Ascending aorta (tissue), 2 donors: ENCODE results near the gene CFAP47. TPM values are rescaled to one million over a fixed set of nuclear protein-coding genes. Genes with fewer than 3 reads are reported as not detected.

Experiments
- DNase-seq, 2 donors: peaks; one replicate each; pipeline ENCODE4 v3.0.0-alpha.2; 2019; ENCODE audit warnings: low spot score in 2 of 2
- H3K27ac ChIP-seq, 2 donors: fragments of 200-600 bp; sonication (generic); one replicate each; pipeline ENCODE4 v1.5.1; 2016 to 2017; ENCODE audit warnings: mild to moderate bottlenecking in 1 of 2
- H3K27me3 ChIP-seq: fragments of 200-600 bp; sonication (generic); one replicate; pipeline ENCODE4 v1.5.1; 2017
- H3K36me3 ChIP-seq, 2 donors: fragments of 200-600 bp; sonication (generic); one replicate each; pipeline ENCODE4 v1.5.1; 2016
- H3K4me1 ChIP-seq, 2 donors: fragments of 200-600 bp; sonication (generic); one replicate each; pipeline ENCODE4 v1.5.1; 2016 to 2017; ENCODE audit warnings: mild to moderate bottlenecking in 1 of 2
- H3K4me3 ChIP-seq, 2 donors: fragments of 200-600 bp; sonication (generic); one replicate each; pipeline ENCODE4 v1.5.1; 2016 to 2017; ENCODE audit warnings: mild to moderate bottlenecking in 1 of 2
- H3K9me3 ChIP-seq, 2 donors: fragments of 200-600 bp; sonication (generic); one replicate each; pipeline ENCODE4 v1.5.1; 2016
- CTCF ChIP-seq, 3 experiments: fragments of 200-600 bp in 2 of 3; fragments of 450-650 bp in 1 of 3; sonication (generic) in 2 of 3; IDR thresholded peaks; one replicate each; pipeline ENCODE4 v1.5.1; 2016 to 2019; ENCODE audit warnings: antibody characterized with exemption in 3 of 3, mild to moderate bottlenecking in 1 of 3, moderate library complexity in 1 of 3
- intact Hi-C: fragments of 100-400 bp; cut with DNase I; formaldehyde crosslinking; loops from one replicate; pipeline ENCODE4 v1.15.1; 2023
- total RNA-seq: library from RNA; depleted of rRNA; stranded (reverse); fragments of >200 nt; gene quantifications from one replicate; pipeline ENCODE4 v1.1.0, GENCODE V29; 2016

Gene CFAP47
- total RNA-seq, 1 donor from 2014 or later, result not detected

GRCh38 chrX:36401774-36402173, 482.2 kb downstream of the CFAP47 start:
- Histone ChIP-seq H3K4me1 (no peaks in the 10 kb centered on the region), H3K36me3 (no peaks in the 10 kb centered on the region), H3K27me3 (no peaks in the 10 kb centered on the region), H3K27ac (no peak overlapping the region), H3K9me3 (no peaks in the 10 kb centered on the region), H3K4me3 (no peak overlapping the region)
- intact Hi-C loops, result no loop called here
- DNase-seq, result no peak
- no peak for TF ChIP-seq CTCF (IDR thresholded peaks at IDR 0.05)

- Histone ChIP-seq H3K36me3 (no peaks in the 10 kb centered on the region), H3K4me1 (no peaks in the 10 kb centered on the region), H3K9me3 (no peaks in the 10 kb centered on the region), H3K27me3 (no peaks in the 10 kb centered on the region), H3K4me3 (no peak overlapping the region), H3K27ac (no peak overlapping the region)
- intact Hi-C loops, result no loop called here
- no peak for TF ChIP-seq CTCF (IDR thresholded peaks at IDR 0.05)
- no peak for DNase-seq
Observed at GRCh38 chrX:36407836-36408235, 488.3 kb downstream of the CFAP47 start.

GRCh38 chrX:36414056-36414455, 494.5 kb downstream of the CFAP47 start:
- Histone ChIP-seq H3K36me3 (no peaks in the 10 kb centered on the region), H3K27me3 (no peaks in the 10 kb centered on the region), H3K27ac (no peak overlapping the region), H3K4me3 (no peak overlapping the region), H3K4me1 (no peaks in the 10 kb centered on the region), H3K9me3 (no peaks in the 10 kb centered on the region)
- intact Hi-C loops, result no loop called here
- TF ChIP-seq CTCF (IDR thresholded peaks at IDR 0.05), result no peak
- no peak for DNase-seq

- H3K4me3 ChIP-seq, result no peak overlapping the region
- no peaks in the 10 kb centered on the region for H3K36me3 ChIP-seq
- no peak for DNase-seq
- intact Hi-C loops, result no loop called here
- H3K9me3 ChIP-seq, result no peaks in the 10 kb centered on the region
- H3K27ac ChIP-seq, result no peak overlapping the region
- no peaks in the 10 kb centered on the region for H3K27me3 ChIP-seq
- TF ChIP-seq CTCF (IDR thresholded peaks at IDR 0.05), result no peak
- no peaks in the 10 kb centered on the region for H3K4me1 ChIP-seq
Observed at GRCh38 chrX:36422368-36422767, 502.8 kb downstream of the CFAP47 start.

GRCh38 chrX:36431819-36432218, 512.3 kb downstream of the CFAP47 start:
- intact Hi-C loops, result no loop called here
- TF ChIP-seq CTCF (IDR thresholded peaks at IDR 0.05), result no peak

GRCh38 chrX:36434522-36434921, 515.0 kb downstream of the CFAP47 start:
- Histone ChIP-seq H3K27ac (no peak overlapping the region), H3K27me3 (no peaks in the 10 kb centered on the region), H3K36me3 (no peaks in the 10 kb centered on the region), H3K9me3 (no peaks in the 10 kb centered on the region), H3K4me3 (no peak overlapping the region), H3K4me1 (no peaks in the 10 kb centered on the region)
- intact Hi-C loops, result no loop called here
- DNase-seq, result no peak
- TF ChIP-seq CTCF (IDR thresholded peaks at IDR 0.05), result no peak

More at GRCh38 chrX:36431819-36432218, 512.3 kb downstream of the CFAP47 start:
- Histone ChIP-seq H3K9me3 (no peaks in the 10 kb centered on the region), H3K4me1 (no peaks in the 10 kb centered on the region), H3K36me3 (no peaks in the 10 kb centered on the region), H3K27ac (no peak overlapping the region), H3K4me3 (no peak overlapping the region), H3K27me3 (no peaks in the 10 kb centered on the region)
- DNase-seq, result no peak
